ACC112 (cell line): ENCODE results near the gene DNMT3B.

Experiments
- H2AFZ ChIP-seq: fragments of 200-600 bp; sonication (generic); one replicate; pipeline ENCODE4 v1.6.0; 2017; ENCODE audit warnings: antibody characterized with exemption, low read length; ENCODE audit not compliant: unreplicated experiment
- H3K27ac ChIP-seq: fragments of 200-600 bp; sonication (generic); 2 replicates; pipeline ENCODE4 v1.5.1; 2014; ENCODE audit warnings: low read depth, mild to moderate bottlenecking, antibody characterized with exemption, low read length, moderate library complexity
- H3K27me3 ChIP-seq: fragments of 200-600 bp; sonication (generic); 2 replicates; pipeline ENCODE4 v1.6.1; 2014; ENCODE audit warnings: mild to moderate bottlenecking, antibody characterized with exemption, low read length, moderate library complexity, mixed read lengths; ENCODE audit not compliant: insufficient read depth
- H3K36me3 ChIP-seq: fragments of 200-600 bp; sonication (generic); 2 replicates; pipeline ENCODE4 v1.6.1; 2016; ENCODE audit warnings: mild to moderate bottlenecking, antibody characterized with exemption, low read length, moderate library complexity, mixed read lengths; ENCODE audit not compliant: insufficient read depth
- H3K4me1 ChIP-seq: fragments of 200-600 bp; sonication (generic); one replicate; pipeline ENCODE4 v1.6.1; 2016; ENCODE audit warnings: low read length, mixed read lengths; ENCODE audit not compliant: insufficient read depth, unreplicated experiment, control insufficient read depth
- H3K4me3 ChIP-seq: fragments of 200-600 bp; sonication (generic); 2 replicates; pipeline ENCODE4 v1.5.1; 2014; ENCODE audit warnings: mild to moderate bottlenecking, low read depth, low read length
- H3K79me2 ChIP-seq: fragments of 200-600 bp; sonication (generic); one replicate; pipeline ENCODE4 v1.6.0; 2016; ENCODE audit warnings: low read length; ENCODE audit not compliant: control insufficient read depth, unreplicated experiment, insufficient read depth

Gene DNMT3B

DNA sequence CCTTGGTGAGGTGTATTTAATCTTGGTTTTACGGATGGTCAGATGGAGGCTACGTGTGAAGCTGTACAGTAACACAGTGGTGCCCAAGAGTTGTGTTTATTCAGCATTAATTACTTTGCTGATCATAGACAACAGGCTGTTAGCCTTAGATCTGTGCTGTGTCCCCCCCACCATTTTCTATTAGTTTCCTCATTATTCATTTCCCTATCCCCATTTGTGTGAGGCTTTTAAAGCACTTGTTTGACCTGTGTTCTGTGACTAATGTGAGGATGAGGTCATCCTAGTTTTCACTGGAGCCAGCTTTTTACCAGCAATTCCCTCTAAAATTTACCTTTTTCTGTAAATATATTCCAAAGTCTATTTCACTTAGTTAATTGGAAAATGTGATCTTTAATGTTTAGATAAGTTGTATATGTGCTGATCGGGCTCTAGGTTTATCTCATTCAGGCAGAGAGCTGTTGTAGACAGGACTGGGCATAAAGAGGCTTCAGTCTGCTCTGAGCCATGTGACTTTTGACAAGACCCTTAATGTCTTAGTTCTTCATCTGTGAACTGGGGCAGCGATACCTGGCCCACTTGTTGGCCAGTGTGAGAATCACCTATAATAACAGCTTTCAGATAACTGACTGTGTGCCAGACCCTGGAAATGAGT lies 66.0 kb downstream of the DNMT3B start:
- Histone ChIP-seq H3K79me2 (peaks cover 86% of the 10 kb centered on the region), H3K4me3 (no peak overlapping the region), H3K36me3 (peaks cover 14% of the 10 kb centered on the region), H3K4me1 (peaks cover 35% of the 10 kb centered on the region), H3K27me3 (no peaks in the 10 kb centered on the region), H3K27ac (no peak overlapping the region), H2AFZ (no peak overlapping the region)

DNA sequence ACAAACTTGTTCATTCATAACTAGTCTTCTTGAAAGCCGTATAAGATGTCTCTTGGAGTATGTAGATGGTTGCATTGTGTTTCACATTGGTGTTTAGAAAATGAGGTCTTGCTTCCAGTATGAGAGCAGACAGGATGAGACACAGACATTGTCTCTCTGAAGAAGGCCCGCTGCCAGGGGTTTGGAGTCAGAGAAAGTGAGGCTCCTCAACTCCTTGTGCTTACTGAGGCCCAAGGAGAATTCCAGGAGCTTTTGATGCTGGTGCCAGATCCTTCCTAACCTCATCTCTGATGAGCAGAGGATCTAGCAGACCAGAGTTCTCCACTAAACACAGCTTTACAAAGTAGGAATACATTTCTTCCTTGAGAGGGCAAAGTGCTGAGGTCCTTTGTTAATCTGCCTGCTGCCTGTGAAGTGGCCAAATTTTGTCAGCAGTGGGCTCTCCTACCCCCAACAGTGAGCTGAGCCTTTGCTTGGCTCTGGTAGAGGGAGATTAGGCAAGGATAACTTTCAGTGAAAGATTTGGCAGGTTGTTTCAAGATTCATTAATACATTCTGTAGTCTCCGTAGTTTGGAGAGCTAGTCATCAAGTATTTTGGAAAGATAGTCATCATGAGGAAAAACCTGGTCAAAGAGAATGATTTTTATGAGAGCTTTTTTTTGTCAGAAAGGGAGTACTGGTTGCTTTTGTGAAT lies 67.3 kb downstream of the DNMT3B start:
- no peaks in the 10 kb centered on the region for H3K27me3 ChIP-seq
- H2AFZ ChIP-seq, result no peak overlapping the region
- H3K4me3 ChIP-seq, result no peak overlapping the region
- H3K79me2 ChIP-seq, result peaks cover 86% of the 10 kb centered on the region
- peaks cover 23% of the 10 kb centered on the region for H3K4me1 ChIP-seq
- H3K36me3 ChIP-seq, result peaks cover 26% of the 10 kb centered on the region
- no peak overlapping the region for H3K27ac ChIP-seq

GRCh38 chr20:32830437-32830836 lies 68.3 kb downstream of the DNMT3B start:
- Histone ChIP-seq H3K27ac (no peak overlapping the region), H3K79me2 (peaks cover 76% of the 10 kb centered on the region), H2AFZ (no peak overlapping the region), H3K4me1 (peaks cover 23% of the 10 kb centered on the region), H3K27me3 (no peaks in the 10 kb centered on the region), H3K36me3 (peaks cover 26% of the 10 kb centered on the region), H3K4me3 (no peak overlapping the region)

GRCh38 chr20:32831982-32832381 lies 69.8 kb downstream of the DNMT3B start:
- peaks cover 75% of the 10 kb centered on the region for H3K79me2 ChIP-seq
- no peak overlapping the region for H2AFZ ChIP-seq
- no peak overlapping the region for H3K27ac ChIP-seq
- no peaks in the 10 kb centered on the region for H3K27me3 ChIP-seq
- H3K4me3 ChIP-seq, result no peak overlapping the region
- peaks cover 36% of the 10 kb centered on the region for H3K36me3 ChIP-seq
- peaks cover 23% of the 10 kb centered on the region for H3K4me1 ChIP-seq

- H3K4me3 ChIP-seq, result no peak overlapping the region
- peaks cover 23% of the 10 kb centered on the region for H3K4me1 ChIP-seq
- peaks cover 41% of the 10 kb centered on the region for H3K36me3 ChIP-seq
- H3K27me3 ChIP-seq, result no peaks in the 10 kb centered on the region
- H2AFZ ChIP-seq, result no peak overlapping the region
- H3K27ac ChIP-seq, result no peak overlapping the region
- peaks cover 76% of the 10 kb centered on the region for H3K79me2 ChIP-seq
Measured at GRCh38 chr20:32832664-32833063, 70.5 kb downstream of the DNMT3B start.

DNA sequence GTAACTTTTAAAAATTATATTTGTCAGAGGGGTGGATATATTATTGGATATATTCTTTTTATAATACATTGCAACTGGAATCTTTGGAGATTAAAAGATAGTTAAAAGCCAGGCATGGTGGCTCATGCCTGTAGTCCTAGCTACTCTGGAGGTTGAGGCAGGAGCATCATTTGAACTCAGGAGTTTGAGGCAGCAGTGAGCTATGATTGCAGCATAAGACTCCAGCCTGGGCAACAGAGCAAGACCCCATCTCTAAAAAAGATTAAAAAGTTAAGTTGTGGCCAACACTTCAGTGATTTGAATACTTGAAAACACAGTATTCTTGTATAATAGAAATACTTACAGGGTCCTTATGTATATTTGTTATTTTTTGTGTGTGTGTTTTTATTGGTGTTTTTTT lies 72.8 kb downstream of the DNMT3B start:
- Histone ChIP-seq H3K4me1 (peaks cover 4% of the 10 kb centered on the region), H3K36me3 (peaks cover 47% of the 10 kb centered on the region), H3K27ac (no peak overlapping the region), H2AFZ (no peak overlapping the region), H3K4me3 (no peak overlapping the region), H3K79me2 (peaks cover 58% of the 10 kb centered on the region), H3K27me3 (no peaks in the 10 kb centered on the region)

- Histone ChIP-seq H2AFZ (no peak overlapping the region), H3K27me3 (no peaks in the 10 kb centered on the region), H3K36me3 (peaks cover 43% of the 10 kb centered on the region), H3K79me2 (peaks cover 42% of the 10 kb centered on the region), H3K4me1 (no peaks in the 10 kb centered on the region), H3K27ac (no peak overlapping the region), H3K4me3 (no peak overlapping the region)
Measured at GRCh38 chr20:32837157-32837556, 75.0 kb downstream of the DNMT3B start.

GRCh38 chr20:32839227-32839981 lies 77.2 kb downstream of the DNMT3B start:
- H3K27me3 ChIP-seq, result no peaks in the 10 kb centered on the region
- no peak overlapping the region for H2AFZ ChIP-seq
- no peak overlapping the region for H3K27ac ChIP-seq
- no peak overlapping the region for H3K4me3 ChIP-seq
- H3K36me3 ChIP-seq, result peaks cover 35% of the 10 kb centered on the region
- peaks cover 40% of the 10 kb centered on the region for H3K79me2 ChIP-seq
- no peaks in the 10 kb centered on the region for H3K4me1 ChIP-seq

DNA sequence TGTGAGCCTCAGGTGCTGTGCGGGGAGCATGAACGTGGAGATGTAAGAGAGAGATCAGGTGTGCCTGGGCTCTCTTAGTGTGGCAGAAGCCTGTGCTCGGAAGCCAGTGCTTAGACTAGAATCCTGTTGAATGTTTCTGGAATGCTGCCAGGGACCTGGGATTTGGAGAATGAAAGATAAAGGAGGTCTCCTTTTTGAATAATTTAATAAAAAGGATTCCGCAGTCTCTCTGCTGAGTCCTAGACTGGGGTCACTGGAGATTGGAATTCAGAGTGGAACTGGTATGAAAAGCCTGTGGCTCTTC lies 77.7 kb downstream of the DNMT3B start:
- peaks cover 35% of the 10 kb centered on the region for H3K36me3 ChIP-seq

DNA sequence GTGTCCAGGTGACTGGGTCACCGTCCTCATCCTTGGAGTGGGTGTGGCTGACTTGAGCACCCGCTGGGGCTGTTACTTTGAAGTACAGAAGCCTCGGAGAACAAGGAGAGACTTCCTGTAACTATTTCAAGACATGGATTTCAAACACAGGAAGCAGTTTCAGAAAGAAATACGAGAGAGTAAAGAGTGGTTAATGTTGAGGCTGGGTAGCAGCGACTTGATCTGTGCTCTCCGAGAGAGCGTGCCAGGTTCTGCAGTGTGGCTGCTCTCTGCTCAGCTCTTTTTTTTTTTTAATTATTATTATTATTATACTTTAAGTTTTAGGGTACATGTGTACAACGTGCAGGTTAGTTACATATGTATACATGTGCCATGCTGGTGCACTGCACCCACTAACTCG lies 79.0 kb downstream of the DNMT3B start:
- H3K4me1 ChIP-seq, result no peaks in the 10 kb centered on the region
- H3K4me3 ChIP-seq, result no peak overlapping the region
- no peak overlapping the region for H3K27ac ChIP-seq
- no peak overlapping the region for H2AFZ ChIP-seq
- H3K36me3 ChIP-seq, result peaks cover 35% of the 10 kb centered on the region
- no peaks in the 10 kb centered on the region for H3K27me3 ChIP-seq
- peaks cover 43% of the 10 kb centered on the region for H3K79me2 ChIP-seq

More for the DNA sequence above, 77.7 kb downstream of the DNMT3B start:
- no peak overlapping the region for H3K4me3 ChIP-seq
- H3K27ac ChIP-seq, result no peak overlapping the region
- H2AFZ ChIP-seq, result no peak overlapping the region
- H3K4me1 ChIP-seq, result no peaks in the 10 kb centered on the region
- peaks cover 42% of the 10 kb centered on the region for H3K79me2 ChIP-seq
- no peaks in the 10 kb centered on the region for H3K27me3 ChIP-seq

DNA sequence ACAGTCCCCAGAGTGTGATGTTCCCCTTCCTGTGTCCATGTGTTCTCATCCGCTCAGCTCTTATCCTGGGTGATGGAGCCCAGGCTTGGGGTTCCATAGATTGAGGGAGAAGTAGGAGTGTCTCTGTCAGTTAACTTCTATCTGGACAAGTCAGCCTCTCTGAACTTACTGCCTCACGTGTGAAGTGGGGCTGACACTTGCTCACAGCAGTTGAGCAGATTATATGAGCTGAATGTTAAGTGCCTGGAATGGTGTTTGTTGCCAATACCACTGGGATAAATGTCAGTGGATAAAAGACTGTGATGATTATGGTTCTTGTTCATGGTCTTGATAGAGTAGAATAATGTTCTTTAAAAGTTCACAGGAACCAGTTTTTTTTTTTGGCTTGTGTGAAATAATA lies 79.4 kb downstream of the DNMT3B start:
- H2AFZ ChIP-seq, result no peak overlapping the region
- no peaks in the 10 kb centered on the region for H3K27me3 ChIP-seq
- H3K79me2 ChIP-seq, result peaks cover 38% of the 10 kb centered on the region
- H3K27ac ChIP-seq, result no peak overlapping the region
- no peaks in the 10 kb centered on the region for H3K4me1 ChIP-seq
- H3K4me3 ChIP-seq, result no peak overlapping the region
- peaks cover 36% of the 10 kb centered on the region for H3K36me3 ChIP-seq
